Calu3 (cell line): ENCODE results near the gene MRGPRX2. TPM values are rescaled to one million over a fixed set of nuclear protein-coding genes. Genes with fewer than 3 reads are reported as not detected.

Experiments used
- BruUV-seq: library from RNA; stranded (reverse); fragments of 400-500 nt; replicated peaks from 2 replicates; lab custom pipeline; 2021; lab: Mats Ljungman, UMichigan
- CTCF ChIA-PET: fragments of 300-600 bp; sonication (Branson Sonifier 250); formaldehyde crosslinking; loops from one replicate; lab custom pipeline; 2022; ENCODE audit warnings: antibody characterized with exemption; lab: Charles Lee
- DNase-seq: peaks from one replicate; pipeline ENCODE4 v3.0.0; 2022
- H3K27ac Mint-ChIP-seq: one replicate; pipeline ENCODE4 v1.8.0; 2022; ENCODE audit warnings: mixed read lengths; ENCODE audit not compliant: unreplicated experiment
- H3K27me3 Mint-ChIP-seq: one replicate; pipeline ENCODE4 v1.8.0; 2022; ENCODE audit warnings: mixed read lengths; ENCODE audit not compliant: unreplicated experiment
- H3K36me3 Mint-ChIP-seq: one replicate; pipeline ENCODE4 v1.8.0; 2022; ENCODE audit warnings: mild to moderate bottlenecking, moderate library complexity, mixed read lengths; ENCODE audit not compliant: insufficient read depth, unreplicated experiment
- H3K4me1 Mint-ChIP-seq: one replicate; pipeline ENCODE4 v1.8.0; 2022; ENCODE audit warnings: mild to moderate bottlenecking, low read depth, mixed read lengths; ENCODE audit not compliant: unreplicated experiment
- H3K4me3 Mint-ChIP-seq: one replicate; pipeline ENCODE4 v1.8.0; 2022; ENCODE audit warnings: mild to moderate bottlenecking, low read depth, moderate library complexity, mixed read lengths; ENCODE audit not compliant: unreplicated experiment
- H3K9me3 Mint-ChIP-seq: one replicate; pipeline ENCODE4 v1.8.0; 2022; ENCODE audit warnings: low read depth, mixed read lengths; ENCODE audit not compliant: unreplicated experiment
- CTCF ChIP-seq: fragments of 200-600 bp; IDR thresholded peaks from one replicate; pipeline ENCODE4 v1.8.0; 2022; ENCODE audit warnings: antibody characterized with exemption; ENCODE audit not compliant: unreplicated experiment
- intact Hi-C: fragments of 100-400 bp; cut with micrococcal nuclease; formaldehyde crosslinking; loops from one replicate; pipeline ENCODE4 v1.10.0; 2022; ENCODE audit not compliant: unreplicated experiment
- total RNA-seq: library from RNA; stranded (reverse); gene quantifications from 2 replicates; pipeline ENCODE4 v1.2.3, GENCODE V29; 2022

MRGPRX2 gene
- total RNA-seq, 1 experiment from 2014 or later = not detected

- Mint-ChIP-seq H3K4me3 (no peak overlapping the region), H3K27ac (no peak overlapping the region), H3K36me3 (no peaks in the 10 kb centered on the region), H3K27me3 (peaks cover 34% of the 10 kb centered on the region), H3K4me1 (peaks cover 4% of the 10 kb centered on the region), H3K9me3 (no peaks in the 10 kb centered on the region)
- no peak for TF ChIP-seq CTCF
- DNase-seq = no peak
- CTCF ChIA-PET = no interaction called here
- intact Hi-C loops = no loop called here
- no TSS peak for BruUV-seq
These were observed 34.3 kb upstream of the MRGPRX2 start for GRCh38 chr11:19094859-19095258.

- TF ChIP-seq CTCF = no peak
- no peaks in the 10 kb centered on the region for H3K9me3 Mint-ChIP-seq
- DNase-seq = no peak
- peaks cover 28% of the 10 kb centered on the region for H3K27me3 Mint-ChIP-seq
- CTCF ChIA-PET = interaction anchor here (0.7 kb wide), 1 partner anchor 121 kb away, joined by 3 read pairs; no protein-coding TSS in a partner anchor
- peaks cover 13% of the 10 kb centered on the region for H3K4me1 Mint-ChIP-seq
- intact Hi-C loops = no loop called here
- no peak overlapping the region for H3K27ac Mint-ChIP-seq
- no TSS peak for BruUV-seq
- H3K36me3 Mint-ChIP-seq = no peaks in the 10 kb centered on the region
- no peak overlapping the region for H3K4me3 Mint-ChIP-seq
These were observed 33.5 kb upstream of the MRGPRX2 start for GRCh38 chr11:19093976-19094375.

GRCh38 chr11:19092850-19093249, 32.3 kb upstream of the MRGPRX2 start:
- Mint-ChIP-seq H3K4me1 (peaks cover 16% of the 10 kb centered on the region), H3K27ac (no peak overlapping the region), H3K27me3 (peaks cover 21% of the 10 kb centered on the region), H3K4me3 (no peak overlapping the region), H3K9me3 (no peaks in the 10 kb centered on the region), H3K36me3 (no peaks in the 10 kb centered on the region)
- TF ChIP-seq CTCF = no peak
- BruUV-seq = no TSS peak
- DNase-seq = no peak
- CTCF ChIA-PET = interaction anchor here (0.6 kb wide), 1 partner anchor 49 kb away, joined by 4 read pairs; no protein-coding TSS in a partner anchor
- intact Hi-C loops = no loop called here

- TF ChIP-seq CTCF = no peak
- Mint-ChIP-seq H3K36me3 (no peaks in the 10 kb centered on the region), H3K4me3 (no peak overlapping the region), H3K27ac (no peak overlapping the region), H3K27me3 (peaks cover 16% of the 10 kb centered on the region), H3K4me1 (peaks cover 16% of the 10 kb centered on the region), H3K9me3 (no peaks in the 10 kb centered on the region)
- CTCF ChIA-PET = no interaction called here
- intact Hi-C loops = no loop called here
- no TSS peak for BruUV-seq
- no peak for DNase-seq
These were observed 31.8 kb upstream of the MRGPRX2 start for GRCh38 chr11:19092342-19092741.
